OCI-LY1 (cell line): ENCODE results near the gene PRPF6.
"Not testable (repeated sequence)": the region's sequence is repeated elsewhere in the genome, so short reads cannot be mapped to it uniquely, and the experiment has no call there.

Source experiments
- H2AFZ ChIP-seq: fragments of 200-600 bp; sonication (generic), shearing (Covaris generic); 2 replicates; pipeline ENCODE4 v1.6.0; 2014; ENCODE audit warnings: antibody characterized with exemption, mild to moderate bottlenecking, low read length
- H3F3A ChIP-seq: fragments of 200-600 bp; sonication (generic), shearing (Covaris generic); 2 replicates; pipeline ENCODE4 v1.6.0; 2014; ENCODE audit warnings: mild to moderate bottlenecking, antibody characterized with exemption, low read length, moderate library complexity; ENCODE audit not compliant: insufficient read depth
- H3K27ac ChIP-seq: fragments of 200-600 bp; sonication (generic); 2 replicates; pipeline ENCODE4 v1.5.1; 2014; ENCODE audit warnings: low read length, mixed run types, mild to moderate bottlenecking, low read depth; ENCODE audit not compliant: poor library complexity, severe bottlenecking
- H3K27me3 ChIP-seq: fragments of 200-600 bp; sonication (generic); 2 replicates; pipeline ENCODE4 v1.6.0; 2014; ENCODE audit warnings: antibody characterized with exemption, mild to moderate bottlenecking, low read length, moderate library complexity; ENCODE audit not compliant: insufficient read depth
- H3K36me3 ChIP-seq: fragments of 200-600 bp; sonication (generic); 2 replicates; pipeline ENCODE4 v1.6.1; 2014; ENCODE audit warnings: mild to moderate bottlenecking, antibody characterized with exemption, low read length, moderate library complexity, mixed read lengths; ENCODE audit not compliant: insufficient read depth
- H3K4me1 ChIP-seq: fragments of 200-600 bp; sonication (generic); 2 replicates; pipeline ENCODE4 v1.5.1; 2014; ENCODE audit warnings: mild to moderate bottlenecking, low read length, moderate library complexity; ENCODE audit not compliant: insufficient read depth, severe bottlenecking
- H3K4me2 ChIP-seq: fragments of 200-600 bp; sonication (generic), shearing (Covaris generic); 2 replicates; pipeline ENCODE4 v1.6.1; 2014; ENCODE audit warnings: low read length
- H3K4me3 ChIP-seq: fragments of 200-600 bp; sonication (generic); 2 replicates; pipeline ENCODE4 v1.5.1; 2014; ENCODE audit warnings: low read length, low read depth, mild to moderate bottlenecking, mixed read lengths; ENCODE audit not compliant: poor library complexity, severe bottlenecking
- H3K79me2 ChIP-seq: fragments of 200-600 bp; shearing (Covaris generic); 2 replicates; pipeline ENCODE4 v1.6.1; 2016; ENCODE audit warnings: mixed run types, low read length, mixed read lengths; ENCODE audit not compliant: insufficient read depth
- H3K9ac ChIP-seq: fragments of 200-600 bp; sonication (generic), shearing (Covaris generic); 2 replicates; pipeline ENCODE4 v1.6.1; 2014; ENCODE audit warnings: mild to moderate bottlenecking, low read length, mixed read lengths
- H3K9me2 ChIP-seq: fragments of 200-600 bp; sonication (generic), shearing (Covaris generic); 2 replicates; pipeline ENCODE4 v1.6.1; 2014; ENCODE audit warnings: low read depth, mild to moderate bottlenecking, low read length, mixed read lengths
- H3K9me3 ChIP-seq: fragments of 200-600 bp; shearing (Covaris generic); 2 replicates; pipeline ENCODE4 v1.6.1; 2014; ENCODE audit warnings: low read length, mixed read lengths
- H4K20me1 ChIP-seq: fragments of 200-600 bp; sonication (generic), shearing (Covaris generic); 2 replicates; pipeline ENCODE4 v1.6.0; 2016; ENCODE audit warnings: mild to moderate bottlenecking, low read length; ENCODE audit not compliant: insufficient read depth
- CTCF ChIP-seq: fragments of 200-600 bp; sonication (generic), shearing (Covaris generic); IDR thresholded peaks from 2 replicates; pipeline ENCODE4 v1.5.1; 2017; ENCODE audit warnings: mild to moderate bottlenecking, antibody characterized with exemption, low read length, moderate library complexity, mixed read lengths
- EZH2 ChIP-seq: fragments of 200-600 bp; sonication (generic), shearing (Covaris generic); IDR thresholded peaks from 2 replicates; pipeline ENCODE4 v1.8.0; 2017; ENCODE audit warnings: borderline replicate concordance, mixed run types, mild to moderate bottlenecking, antibody characterized with exemption, low read length, moderate library complexity, mixed read lengths

The PRPF6 gene

GRCh38 chr20:64009811-64010387 is 29.0 kb downstream of the PRPF6 start:
- no peak overlapping the region for H3K4me2 ChIP-seq
- no peak overlapping the region for H3K27ac ChIP-seq
- H3K9ac ChIP-seq = no peak overlapping the region
- peaks cover 11% of the 10 kb centered on the region for H3K4me1 ChIP-seq
- H3K79me2 ChIP-seq = no peaks in the 10 kb centered on the region
- no peaks in the 10 kb centered on the region for H4K20me1 ChIP-seq
- no peaks in the 10 kb centered on the region for H3F3A ChIP-seq
- no peak overlapping the region for H3K4me3 ChIP-seq
- TF ChIP-seq EZH2 = no peak
- no peak for TF ChIP-seq CTCF
- no peaks in the 10 kb centered on the region for H3K9me2 ChIP-seq
- H2AFZ ChIP-seq = no peak overlapping the region
- peaks cover 82% of the 10 kb centered on the region for H3K36me3 ChIP-seq
- peaks cover 10% of the 10 kb centered on the region for H3K9me3 ChIP-seq
- H3K27me3 ChIP-seq = no peaks in the 10 kb centered on the region

- Histone ChIP-seq H4K20me1 (no peaks in the 10 kb centered on the region), H3K4me2 (no peak overlapping the region), H3K9me2 (no peaks in the 10 kb centered on the region), H3K9me3 (peaks cover 10% of the 10 kb centered on the region), H3F3A (no peaks in the 10 kb centered on the region), H3K4me1 (peaks cover 11% of the 10 kb centered on the region), H3K36me3 (peaks cover 82% of the 10 kb centered on the region), H3K27me3 (no peaks in the 10 kb centered on the region), H2AFZ (no peak overlapping the region), H3K79me2 (no peaks in the 10 kb centered on the region), H3K27ac (no peak overlapping the region), H3K4me3 (no peak overlapping the region), H3K9ac (no peak overlapping the region)
- no peak for TF ChIP-seq CTCF
- TF ChIP-seq EZH2 = no peak
These were observed 29.8 kb downstream of the PRPF6 start for GRCh38 chr20:64010711-64011237.

GRCh38 chr20:64011366-64011779 is 30.4 kb downstream of the PRPF6 start:
- no peak for TF ChIP-seq CTCF
- no peak for TF ChIP-seq EZH2
- H2AFZ ChIP-seq = no peak overlapping the region
- no peak overlapping the region for H3K4me3 ChIP-seq
- H3K4me1 ChIP-seq = peaks cover 11% of the 10 kb centered on the region
- no peaks in the 10 kb centered on the region for H3K79me2 ChIP-seq
- peaks cover 80% of the 10 kb centered on the region for H3K36me3 ChIP-seq
- no peaks in the 10 kb centered on the region for H3F3A ChIP-seq
- H3K9ac ChIP-seq = no peak overlapping the region
- H3K4me2 ChIP-seq = no peak overlapping the region
- H3K27me3 ChIP-seq = no peaks in the 10 kb centered on the region
- no peaks in the 10 kb centered on the region for H3K9me2 ChIP-seq
- no peaks in the 10 kb centered on the region for H4K20me1 ChIP-seq
- H3K9me3 ChIP-seq = peaks cover 10% of the 10 kb centered on the region
- H3K27ac ChIP-seq = peak overlapping the region; percentile 64

- H3K9me3 ChIP-seq, H3K9me2 ChIP-seq, H4K20me1 ChIP-seq, H3F3A ChIP-seq, H3K79me2 ChIP-seq, H3K27me3 ChIP-seq, H2AFZ ChIP-seq: not testable (repeated sequence)
- Histone ChIP-seq H3K27ac (peak overlapping the region; percentile 86), H3K9ac (peak overlapping the region; percentile 24; the same call in 1 of the 2 replicates), H3K36me3 (peaks cover 74% of the 10 kb centered on the region), H3K4me2 (peak overlapping the region; percentile 46; the same call in 1 of the 2 replicates), H3K4me1 (peaks cover 11% of the 10 kb centered on the region), H3K4me3 (peak overlapping the region; percentile 27)
These were observed 31.6 kb downstream of the PRPF6 start for GRCh38 chr20:64012385-64013154.
